Esophagus squamous epithelium (tissue), 4 donors: ENCODE results near the gene HECA.

ENCODE experiments used
- POLR2A ChIP-seq, 4 donors: fragments of 450-650 bp; IDR thresholded peaks; one replicate each; pipeline ENCODE4 v1.6.1; 2017; ENCODE audit warnings: antibody characterized with exemption in 4 of 4, mild to moderate bottlenecking in 4 of 4, moderate library complexity in 3 of 4
- TF ChIP-seq, protein P1 (sequence below), 6 experiments: fragments of 450-650 bp in 4 of 6; fragments of 200-600 bp in 2 of 6; sonication (generic) in 2 of 6; IDR thresholded peaks; one replicate each; pipeline ENCODE4 v1.5.1; 2016 to 2019; ENCODE audit warnings: antibody characterized with exemption in 6 of 6, mild to moderate bottlenecking in 4 of 6, moderate library complexity in 4 of 6

DNA sequence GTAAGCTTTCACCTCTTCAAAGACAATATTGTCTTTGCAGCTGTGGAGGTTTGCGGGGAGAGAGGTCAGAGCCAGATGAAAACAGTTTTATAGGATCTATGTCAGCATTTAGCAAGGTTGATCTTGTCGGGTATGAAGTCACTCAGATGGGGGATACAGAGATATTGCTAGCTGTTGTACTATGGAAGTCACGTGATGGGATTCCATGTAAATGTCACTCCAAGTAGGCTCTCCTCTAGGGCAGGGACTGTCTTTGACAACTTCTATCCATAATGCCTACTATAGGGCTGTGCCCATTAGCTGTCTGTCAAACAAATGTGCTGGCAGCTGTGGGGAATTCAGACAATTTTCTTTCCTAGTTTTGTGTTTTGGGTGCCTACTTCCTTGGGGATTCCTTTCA lies 54.8 kb downstream of the HECA start:
- TF ChIP-seq, protein P1, sequence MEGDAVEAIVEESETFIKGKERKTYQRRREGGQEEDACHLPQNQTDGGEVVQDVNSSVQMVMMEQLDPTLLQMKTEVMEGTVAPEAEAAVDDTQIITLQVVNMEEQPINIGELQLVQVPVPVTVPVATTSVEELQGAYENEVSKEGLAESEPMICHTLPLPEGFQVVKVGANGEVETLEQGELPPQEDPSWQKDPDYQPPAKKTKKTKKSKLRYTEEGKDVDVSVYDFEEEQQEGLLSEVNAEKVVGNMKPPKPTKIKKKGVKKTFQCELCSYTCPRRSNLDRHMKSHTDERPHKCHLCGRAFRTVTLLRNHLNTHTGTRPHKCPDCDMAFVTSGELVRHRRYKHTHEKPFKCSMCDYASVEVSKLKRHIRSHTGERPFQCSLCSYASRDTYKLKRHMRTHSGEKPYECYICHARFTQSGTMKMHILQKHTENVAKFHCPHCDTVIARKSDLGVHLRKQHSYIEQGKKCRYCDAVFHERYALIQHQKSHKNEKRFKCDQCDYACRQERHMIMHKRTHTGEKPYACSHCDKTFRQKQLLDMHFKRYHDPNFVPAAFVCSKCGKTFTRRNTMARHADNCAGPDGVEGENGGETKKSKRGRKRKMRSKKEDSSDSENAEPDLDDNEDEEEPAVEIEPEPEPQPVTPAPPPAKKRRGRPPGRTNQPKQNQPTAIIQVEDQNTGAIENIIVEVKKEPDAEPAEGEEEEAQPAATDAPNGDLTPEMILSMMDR (IDR thresholded peaks at IDR 0.05): no peak
- no peak for TF ChIP-seq POLR2A (IDR thresholded peaks at IDR 0.05)
